HG02840 (cell line): ENCODE data around the gene CYP26A1.
"Not testable (repeated sequence)": the region's sequence is repeated elsewhere in the genome, so short reads cannot be mapped to it uniquely, and the experiment has no call there.

Experiments used
- ATAC-seq: cut with Tn5 transposase; IDR thresholded peaks from one replicate; pipeline ENCODE4 v1.9.1; 2021; ENCODE audit warnings: mild to moderate bottlenecking, moderate library complexity, moderate number of reproducible peaks; ENCODE audit not compliant: unreplicated experiment, low FRiP score

The CYP26A1 gene

DNA sequence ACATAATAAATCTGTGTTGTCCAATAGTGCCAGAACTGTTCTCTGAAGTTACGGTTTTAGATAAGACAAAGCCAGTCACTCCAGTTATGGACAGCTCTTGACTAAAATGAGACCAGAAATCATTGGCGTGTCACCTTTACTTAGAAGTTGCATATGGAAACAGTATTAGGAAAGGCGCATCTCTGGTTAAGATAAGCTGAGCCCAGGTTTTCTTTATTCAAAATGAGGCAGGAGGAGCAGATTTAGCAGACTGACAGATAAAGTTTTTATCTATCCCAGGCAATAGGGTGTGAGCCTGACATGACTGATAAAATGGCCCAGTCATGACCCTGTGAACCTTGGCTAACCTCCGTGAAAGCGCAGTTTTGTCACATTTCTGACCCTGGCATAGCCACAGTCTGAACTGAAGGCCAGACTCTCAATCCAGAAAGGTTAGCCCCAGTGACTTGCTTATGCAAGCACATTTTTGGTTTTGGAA, 4.2 kb downstream of the CYP26A1 start:
- ATAC-seq, result no peak

DNA sequence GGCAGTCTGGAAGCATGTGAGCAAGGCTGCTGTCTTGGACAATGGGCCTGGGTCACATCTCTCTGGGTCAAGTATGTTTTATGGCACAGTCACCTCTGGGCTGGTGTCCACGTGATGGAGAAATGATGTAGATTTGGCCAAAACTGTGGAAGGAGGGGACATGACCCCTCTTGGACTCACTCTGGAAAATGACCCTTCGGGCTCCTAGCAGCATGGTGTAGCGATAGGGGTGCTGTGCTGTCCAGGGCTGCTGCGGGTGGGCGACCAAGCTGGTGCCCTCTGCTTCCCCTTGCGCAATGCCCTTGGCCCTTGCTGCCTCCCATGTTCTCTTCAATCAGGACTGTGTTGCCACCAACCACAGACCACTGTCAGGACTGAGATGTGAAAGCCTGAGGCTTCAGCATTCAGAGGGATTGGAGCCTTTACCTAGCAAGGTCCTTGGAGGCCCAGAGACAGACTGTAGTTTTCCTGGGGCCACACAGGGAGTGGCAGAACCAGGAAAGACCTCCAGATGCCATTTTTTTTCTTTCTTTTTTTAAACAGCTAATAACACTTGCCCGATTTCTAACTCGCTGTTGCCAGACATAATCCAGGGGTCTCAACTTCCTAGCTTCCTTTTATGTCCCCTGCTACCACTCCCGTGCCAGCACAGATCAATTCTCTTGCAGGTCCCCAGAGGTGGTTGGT, 6.1 kb downstream of the CYP26A1 start:
- no peak for ATAC-seq

DNA sequence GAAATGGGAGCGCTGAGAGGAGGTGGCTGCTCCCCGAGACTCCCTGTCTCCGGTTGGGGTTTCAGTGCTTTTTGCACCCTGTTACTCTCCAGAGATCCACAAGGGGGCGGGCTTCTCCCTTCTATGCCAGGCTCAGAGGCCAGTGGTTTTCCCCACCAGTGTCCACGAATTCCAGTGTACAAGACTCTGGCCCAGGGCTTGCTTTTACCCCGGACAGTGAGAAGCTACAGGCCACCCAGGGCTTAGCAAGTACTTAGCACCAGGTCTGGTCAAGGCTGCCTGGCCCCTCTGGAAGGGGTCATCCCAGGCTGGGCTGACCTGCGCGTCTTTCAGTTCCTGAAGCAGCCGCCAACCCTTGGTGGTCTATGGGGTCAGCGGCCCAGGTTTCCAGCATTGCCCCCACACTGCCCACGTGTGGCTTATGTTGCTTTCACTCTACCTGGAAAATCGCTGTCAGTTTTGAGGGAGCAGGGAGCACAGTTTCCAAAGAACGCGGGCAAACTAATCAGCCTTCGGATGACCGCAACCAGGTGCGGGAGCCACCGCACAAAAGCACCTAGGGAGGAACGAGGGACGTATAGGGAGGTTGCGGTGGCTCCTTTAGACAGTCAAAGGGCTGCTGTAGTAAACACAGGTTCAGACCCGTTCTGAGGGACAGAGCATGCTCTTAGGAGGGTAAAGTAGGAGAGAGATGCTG, 6.8 kb downstream of the CYP26A1 start:
- no peak for ATAC-seq

DNA sequence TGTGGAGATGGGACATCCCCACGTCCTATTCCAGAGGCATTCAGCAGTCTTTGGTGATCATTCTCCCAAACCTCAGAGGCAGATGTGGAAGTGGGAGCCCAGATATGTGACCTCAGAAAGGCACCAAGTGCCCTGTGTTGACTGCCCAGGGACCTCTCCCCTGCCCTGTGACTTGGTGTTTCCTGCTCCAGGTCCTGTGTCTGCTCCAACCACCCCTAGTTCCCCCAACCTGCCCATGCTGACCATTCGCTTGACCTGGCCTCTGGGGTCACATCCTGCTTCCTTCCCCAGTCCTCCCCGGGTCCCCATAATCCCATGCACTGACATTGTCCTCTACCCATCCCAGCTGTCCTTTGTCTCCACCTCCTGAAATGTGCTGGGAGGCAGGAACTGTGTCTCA, 7.6 kb downstream of the CYP26A1 start:
- ATAC-seq, result no peak

DNA sequence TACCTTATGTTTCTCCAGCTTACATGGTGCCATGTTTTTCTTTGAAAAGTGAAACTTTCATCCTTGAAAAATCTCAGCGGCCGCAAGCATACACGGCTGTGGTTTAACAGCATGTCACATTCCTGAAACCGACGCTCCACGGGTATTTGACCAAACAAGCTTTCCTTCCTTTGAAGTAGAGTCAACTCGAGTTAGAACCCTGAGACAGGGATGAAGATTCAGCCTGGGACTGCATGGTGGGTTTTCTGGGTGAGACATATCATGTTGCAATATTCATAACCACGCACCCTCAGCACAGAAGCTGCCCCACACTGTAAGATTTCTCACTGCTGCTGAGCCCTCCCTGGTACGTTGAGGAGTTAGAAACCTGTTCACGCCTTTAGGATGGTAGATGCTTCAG, 8.1 kb downstream of the CYP26A1 start:
- no peak for ATAC-seq

DNA sequence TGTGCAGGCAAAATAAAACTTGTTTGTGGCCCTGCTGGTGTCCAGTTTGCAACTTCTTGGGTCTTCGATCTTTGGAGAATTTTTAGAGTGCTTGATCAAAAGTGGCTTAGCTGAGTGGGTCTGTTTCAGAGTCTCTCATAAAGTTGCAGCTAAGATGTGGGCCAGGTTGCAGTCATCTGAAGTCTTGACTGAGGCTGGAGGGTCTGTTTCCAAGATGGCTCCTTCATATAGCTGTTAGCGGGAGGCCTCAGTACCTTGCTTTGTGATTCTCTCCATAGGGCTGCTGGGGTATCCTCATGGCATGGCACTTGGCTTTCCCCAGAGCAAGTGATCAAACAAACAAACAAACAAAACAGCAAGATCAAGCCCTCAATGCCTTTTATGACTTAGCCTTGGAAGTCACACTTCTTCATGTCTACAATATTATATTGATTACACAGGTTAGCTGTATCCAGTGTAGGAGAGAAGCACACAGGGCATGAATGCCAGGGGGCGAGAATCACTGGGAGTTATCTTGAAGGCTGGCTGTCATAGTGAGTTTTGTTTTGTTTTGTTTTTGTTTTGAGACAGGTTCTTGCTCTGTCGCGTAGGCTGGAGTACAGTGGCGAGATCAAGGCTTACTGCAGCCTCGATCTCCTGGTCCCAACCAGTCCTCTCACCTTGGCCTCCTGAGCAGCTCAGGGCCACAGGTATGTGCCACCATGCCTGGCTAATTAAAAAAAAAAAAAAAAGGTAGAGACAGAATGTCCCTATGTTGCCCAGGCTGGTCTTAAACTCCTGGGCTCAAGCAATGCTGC, 10.2 kb downstream of the CYP26A1 start:
- no peak for ATAC-seq

DNA sequence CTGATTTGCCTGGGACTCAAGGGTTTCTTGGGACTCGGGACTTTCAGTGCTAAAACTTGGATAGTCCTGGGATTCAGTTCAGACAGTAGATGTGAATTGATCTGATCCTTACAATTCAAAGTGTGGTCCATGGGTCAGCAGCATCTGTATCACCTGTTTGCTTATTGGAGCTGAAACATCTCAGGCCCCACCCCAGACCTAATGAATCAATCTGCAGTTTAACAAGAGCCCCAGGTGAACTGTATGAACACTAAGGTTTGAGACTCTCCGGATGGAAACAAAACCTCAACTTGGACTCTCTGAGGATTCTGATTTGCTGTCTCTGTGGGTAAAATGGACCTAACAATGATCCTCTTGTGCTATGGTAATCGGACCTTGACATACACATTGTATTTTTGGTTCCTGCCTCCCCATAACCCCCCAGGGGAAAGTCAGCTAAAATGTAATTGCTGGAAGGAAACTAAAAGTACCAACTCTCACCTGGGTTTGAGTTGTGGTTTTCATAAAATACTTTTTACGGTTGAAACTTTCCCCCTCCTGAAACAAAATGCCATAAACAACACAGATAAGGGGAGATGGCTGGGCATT, 11.7 kb downstream of the CYP26A1 start:
- ATAC-seq, result no peak

DNA sequence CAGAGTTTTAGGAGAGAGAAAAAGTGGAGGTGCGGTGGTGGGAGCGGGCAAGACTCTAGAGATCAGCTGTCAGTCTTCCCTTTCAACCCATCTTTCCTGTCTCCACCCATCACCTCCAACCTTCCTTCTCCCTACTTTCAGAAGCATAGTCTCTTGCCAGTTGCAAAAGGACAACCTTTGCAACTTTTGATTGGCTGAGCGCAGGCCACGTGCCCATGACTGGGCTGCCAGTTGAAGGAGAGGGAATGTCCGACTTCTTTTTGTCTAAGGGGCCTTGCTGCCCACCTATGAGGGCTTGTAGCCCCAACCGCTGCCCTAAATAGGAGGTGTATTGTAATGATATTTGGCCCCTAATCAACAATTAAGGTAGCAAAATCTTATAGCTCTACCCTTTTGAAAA, 12.6 kb downstream of the CYP26A1 start:
- no peak for ATAC-seq

DNA sequence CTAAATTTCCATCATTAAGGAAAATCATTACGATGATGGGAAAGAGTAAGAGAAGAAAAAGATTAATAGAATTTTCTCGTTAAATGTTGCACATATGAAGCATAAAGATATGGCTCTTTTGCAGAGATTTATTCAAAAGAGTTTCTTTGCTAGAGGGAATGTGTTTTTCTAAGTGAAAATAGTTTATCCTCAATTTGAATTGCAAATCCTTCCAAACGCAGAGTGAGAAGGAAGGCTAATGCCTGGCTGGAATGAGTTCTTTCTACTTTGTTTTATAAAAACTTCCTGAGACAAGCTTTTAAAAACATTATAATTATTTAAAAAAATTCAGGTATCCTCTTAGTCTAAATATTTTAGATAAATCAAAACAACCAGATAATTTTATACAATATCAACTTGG, 14.2 kb downstream of the CYP26A1 start:
- ATAC-seq, result no peak

DNA sequence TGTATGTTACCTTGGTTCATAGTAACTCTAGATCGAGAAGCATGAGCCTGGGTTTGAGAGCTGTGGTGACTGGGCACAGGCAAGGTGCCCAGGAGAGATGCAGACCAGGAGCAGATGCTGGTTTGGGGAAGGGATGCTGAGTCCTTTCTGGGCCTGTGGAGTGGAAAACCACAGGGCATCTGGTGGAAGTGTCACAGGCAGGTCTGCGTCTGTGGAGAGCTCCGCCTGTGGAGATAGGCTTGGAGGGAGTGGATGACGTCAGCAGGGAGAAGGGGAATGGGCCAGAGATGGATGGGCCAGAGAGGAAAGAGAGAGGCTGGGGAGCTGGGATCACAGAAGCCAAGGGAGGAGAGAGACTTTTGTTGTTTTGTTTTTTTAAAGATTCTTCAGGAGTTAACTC, 14.8 kb downstream of the CYP26A1 start:
- no peak for ATAC-seq

DNA sequence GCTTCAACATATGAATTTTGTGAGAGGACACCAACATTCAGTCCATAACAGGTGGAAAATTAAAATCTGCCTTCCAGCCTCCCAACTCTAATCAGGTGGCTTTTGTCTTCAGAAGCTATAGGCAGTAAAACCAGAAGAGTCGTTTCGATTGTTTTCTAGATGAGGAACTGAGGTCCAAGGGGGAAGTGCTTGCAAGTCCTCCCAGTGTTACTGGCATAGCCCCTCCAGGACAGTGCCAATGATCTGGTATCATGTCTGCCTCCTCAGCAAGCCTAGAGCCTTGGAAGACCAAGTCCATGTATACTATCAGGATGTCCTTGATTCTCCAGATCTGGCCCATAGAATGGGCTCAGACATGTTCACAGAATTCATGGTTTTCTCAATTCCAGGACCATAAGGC, 16.9 kb downstream of the CYP26A1 start:
- no peak for ATAC-seq

DNA sequence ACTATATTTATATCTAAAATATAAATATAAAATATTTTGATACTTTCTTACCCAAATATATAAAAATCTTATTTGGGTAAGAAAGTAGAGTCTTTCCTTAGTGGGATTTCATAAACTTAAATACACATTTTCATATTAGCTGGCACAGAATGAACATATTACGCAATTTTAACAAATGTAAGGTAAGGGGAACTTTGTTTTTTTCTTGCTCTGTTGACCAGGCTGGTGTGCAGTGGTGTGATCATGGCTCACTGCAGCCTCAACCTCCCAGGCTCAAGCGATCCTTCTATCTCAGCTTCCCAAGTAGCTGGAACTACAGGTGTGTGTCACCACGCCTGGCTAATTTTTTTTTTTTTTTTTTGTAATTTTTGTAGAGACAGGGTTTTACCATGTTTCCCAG, 18.3 kb downstream of the CYP26A1 start:
- no peak for ATAC-seq

DNA sequence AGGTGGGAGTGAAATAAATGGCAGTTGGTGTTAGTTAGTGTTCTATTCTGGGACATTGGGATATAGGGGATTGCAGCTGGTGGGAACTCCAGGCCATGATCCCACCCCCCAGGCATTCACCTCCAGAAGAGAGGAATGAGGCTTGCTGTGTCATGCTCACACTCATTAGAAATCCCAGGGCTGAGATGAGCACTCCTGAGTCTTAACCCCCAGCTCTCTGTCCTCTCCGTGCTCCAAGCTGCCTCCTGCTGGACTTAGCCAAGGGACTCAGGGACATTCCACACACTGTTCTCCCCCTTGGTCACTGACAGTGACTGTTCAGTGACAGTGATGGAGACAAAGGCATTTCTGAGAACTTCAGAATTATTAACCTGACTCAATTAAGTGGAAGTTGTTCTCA, 21.5 kb downstream of the CYP26A1 start:
- no peak for ATAC-seq

DNA sequence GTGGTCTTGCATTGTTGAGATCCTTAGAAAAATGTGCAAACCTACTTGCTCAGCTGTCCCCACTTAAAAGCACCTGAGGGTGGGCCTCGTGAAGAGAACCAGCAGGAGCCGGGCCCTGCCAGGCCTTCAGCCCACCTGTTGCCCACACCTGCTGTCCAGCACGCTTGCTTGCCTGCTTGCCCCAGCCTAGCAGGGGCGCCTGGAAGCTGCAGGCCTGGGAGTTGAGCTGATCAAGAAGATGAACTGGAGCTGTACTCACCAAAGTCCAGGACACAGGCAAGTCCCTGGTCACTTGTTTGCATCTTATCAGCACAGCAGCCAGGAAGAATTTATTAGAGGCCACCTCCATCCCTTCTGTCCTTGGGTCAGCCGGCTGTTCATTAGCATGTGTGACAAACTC, 23.2 kb downstream of the CYP26A1 start:
- ATAC-seq, result no peak

DNA sequence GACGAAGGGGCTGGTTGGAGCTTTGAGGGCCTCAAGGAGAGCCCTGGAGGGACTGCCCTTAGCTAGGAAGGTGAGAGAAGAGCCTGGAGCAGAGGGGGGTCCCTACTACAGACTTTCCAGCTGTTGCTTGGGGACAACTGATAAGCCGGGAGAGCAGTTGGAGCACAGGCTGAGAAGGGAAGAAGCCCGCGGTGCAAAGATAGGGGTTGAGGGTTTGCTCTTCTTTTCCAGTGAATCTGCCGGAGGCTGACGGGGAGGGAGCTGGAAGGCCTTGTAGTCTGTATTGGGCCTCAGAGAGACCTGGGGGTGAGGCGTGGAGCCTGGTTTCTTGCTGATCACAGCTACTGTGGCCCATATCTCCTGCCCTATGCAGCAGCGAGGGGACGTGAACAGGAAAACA, 23.7 kb downstream of the CYP26A1 start:
- no peak for ATAC-seq

DNA sequence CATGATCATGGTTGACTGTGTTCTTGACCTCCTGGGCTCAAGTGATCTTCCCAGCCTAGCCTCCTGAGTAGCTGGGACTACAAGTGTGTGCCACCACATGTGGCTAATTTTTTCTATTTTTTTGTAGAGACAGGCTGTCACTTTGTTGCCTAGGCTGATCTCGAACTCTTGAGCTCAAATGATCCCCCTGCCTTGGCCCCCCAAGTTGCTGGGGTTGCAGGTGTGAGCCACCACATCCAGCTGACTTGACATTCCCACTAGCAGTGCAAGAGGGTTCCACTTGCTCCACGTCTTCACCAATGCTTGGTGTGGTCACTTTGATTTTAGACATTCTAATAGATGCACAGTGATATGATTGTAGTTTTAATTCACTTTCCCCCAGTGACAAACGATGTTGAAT, 25.1 kb downstream of the CYP26A1 start:
- ATAC-seq, result no peak

DNA sequence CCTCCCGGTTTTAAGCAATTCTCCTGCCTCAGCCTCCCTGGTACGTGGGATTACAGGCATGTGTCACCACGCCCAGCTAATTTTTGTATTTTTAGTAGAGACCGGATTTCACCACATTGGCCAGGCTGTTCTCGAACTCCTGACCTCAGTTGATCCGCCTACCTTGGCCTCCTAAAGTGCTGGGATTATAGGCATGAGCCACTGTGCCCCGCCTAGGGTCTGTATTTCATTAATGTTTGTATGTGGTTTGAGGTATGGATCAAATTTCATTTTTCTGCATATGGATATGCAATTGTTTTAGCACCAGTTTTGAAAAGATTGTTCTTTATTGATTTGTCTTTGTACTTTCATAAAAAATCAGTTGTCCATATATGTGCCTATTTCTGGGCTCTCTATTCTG, 26.0 kb downstream of the CYP26A1 start:
- ATAC-seq, result no peak

DNA sequence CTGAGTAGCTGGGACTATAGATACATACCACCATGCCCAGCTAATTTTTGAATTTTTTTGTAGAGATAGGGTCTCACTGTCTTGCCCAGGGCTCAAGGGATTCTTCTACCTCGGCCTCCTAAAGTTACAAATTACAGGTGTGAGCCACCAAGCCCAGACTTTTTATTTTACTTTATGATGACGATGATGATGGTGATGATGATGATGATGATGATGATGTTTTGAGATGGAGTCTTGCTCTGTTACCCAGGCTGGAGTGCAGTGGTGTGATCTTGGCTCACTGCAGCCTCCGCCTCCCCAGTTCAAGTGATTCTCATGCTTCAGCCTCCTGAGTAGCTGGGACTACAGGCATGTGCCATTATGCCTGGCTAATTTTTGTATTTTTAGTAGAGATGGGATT, 27.5 kb downstream of the CYP26A1 start:
- ATAC-seq, result not testable (repeated sequence)

DNA sequence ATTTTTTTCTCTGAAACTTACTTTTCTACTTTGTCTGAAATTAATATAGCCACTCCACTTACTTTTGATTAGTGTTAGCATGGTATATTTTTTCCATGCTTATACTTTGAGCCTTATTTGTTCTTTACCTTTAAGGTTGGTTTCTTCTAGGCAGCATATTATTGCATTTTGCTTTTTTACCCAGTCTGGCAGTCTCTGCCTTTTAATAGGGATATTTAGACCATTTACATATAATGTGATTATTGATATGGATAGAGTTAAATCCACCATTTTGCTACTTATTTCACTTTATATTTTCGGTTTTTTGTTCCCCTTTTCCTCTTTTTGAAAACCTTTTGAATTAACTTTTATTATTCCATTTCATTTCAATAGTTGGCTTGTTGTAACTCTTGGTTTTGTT, 30.3 kb downstream of the CYP26A1 start:
- ATAC-seq, result no peak

DNA sequence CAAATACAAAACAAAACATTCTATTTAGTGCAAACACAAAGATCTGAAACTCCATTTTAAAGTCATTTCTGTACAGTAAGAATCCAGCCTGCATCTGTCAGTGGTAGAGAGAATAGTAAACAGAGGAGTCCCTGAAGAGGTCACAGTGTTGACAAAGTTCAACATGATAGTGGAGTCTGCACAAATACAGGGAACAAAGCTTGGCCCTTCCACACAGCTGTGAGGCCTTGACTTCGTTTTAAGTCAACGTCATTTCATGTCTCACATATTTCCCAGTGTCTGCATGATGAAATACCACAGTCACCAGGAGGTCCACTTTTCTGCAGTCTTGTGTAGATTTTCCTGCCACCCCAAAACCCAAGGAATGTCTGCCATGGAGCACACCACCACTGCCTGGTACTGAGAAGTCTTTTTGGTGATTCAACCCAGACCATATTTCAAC, 33.0 kb downstream of the CYP26A1 start:
- no peak for ATAC-seq
